Rectal smooth muscle tissue (tissue), 1 donor: Measurements from ENCODE around the gene SLC9C1.

Experiments
- H3K27ac ChIP-seq: one replicate; pipeline ENCODE4 v1.7.0; 2013; ENCODE audit warnings: low read depth, low read length, inconsistent platforms
- H3K27me3 ChIP-seq: one replicate; pipeline ENCODE4 v1.7.0; 2013; ENCODE audit warnings: low read length; ENCODE audit not compliant: control insufficient read depth, insufficient read depth
- H3K36me3 ChIP-seq: one replicate; pipeline ENCODE4 v1.7.0; 2013; ENCODE audit warnings: low read length; ENCODE audit not compliant: control insufficient read depth, insufficient read depth
- H3K4me1 ChIP-seq: one replicate; pipeline ENCODE4 v1.7.0; 2013; ENCODE audit warnings: low read length; ENCODE audit not compliant: control insufficient read depth, insufficient read depth
- H3K4me3 ChIP-seq: one replicate; pipeline ENCODE4 v1.7.0; 2013; ENCODE audit warnings: low read length
- H3K9ac ChIP-seq: one replicate; pipeline ENCODE4 v1.7.0; 2013; ENCODE audit warnings: low read length

The SLC9C1 gene

DNA sequence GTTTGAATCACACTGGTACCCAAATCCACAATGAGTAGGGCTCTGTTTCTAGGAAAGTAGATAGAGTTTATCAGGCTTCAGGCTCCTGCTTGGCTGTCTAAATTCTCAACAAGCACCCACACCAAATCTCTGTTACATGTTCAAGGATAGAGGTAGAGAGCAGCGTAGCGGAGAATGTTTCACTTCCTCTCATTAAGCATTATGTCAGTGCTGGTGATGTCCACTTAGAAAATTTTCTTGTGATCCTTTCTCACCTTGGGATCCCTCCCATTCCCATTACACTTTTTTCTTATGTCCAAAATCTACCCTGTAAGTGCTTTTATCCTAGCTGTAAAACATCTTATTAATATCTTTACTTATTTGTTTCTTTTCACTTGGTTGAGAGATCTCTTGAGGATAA is 126.3 kb downstream of the SLC9C1 start:
- H3K4me3 ChIP-seq: no peak overlapping the region
- H3K9ac ChIP-seq: no peak overlapping the region
- H3K27me3 ChIP-seq: no peaks in the 10 kb centered on the region
- H3K4me1 ChIP-seq: no peaks in the 10 kb centered on the region
- H3K36me3 ChIP-seq: no peaks in the 10 kb centered on the region
- H3K27ac ChIP-seq: no peak overlapping the region

GRCh38 chr3:112149136-112149535 is 144.9 kb downstream of the SLC9C1 start:
- Histone ChIP-seq H3K36me3 (no peaks in the 10 kb centered on the region), H3K27me3 (no peaks in the 10 kb centered on the region), H3K27ac (no peak overlapping the region)

DNA sequence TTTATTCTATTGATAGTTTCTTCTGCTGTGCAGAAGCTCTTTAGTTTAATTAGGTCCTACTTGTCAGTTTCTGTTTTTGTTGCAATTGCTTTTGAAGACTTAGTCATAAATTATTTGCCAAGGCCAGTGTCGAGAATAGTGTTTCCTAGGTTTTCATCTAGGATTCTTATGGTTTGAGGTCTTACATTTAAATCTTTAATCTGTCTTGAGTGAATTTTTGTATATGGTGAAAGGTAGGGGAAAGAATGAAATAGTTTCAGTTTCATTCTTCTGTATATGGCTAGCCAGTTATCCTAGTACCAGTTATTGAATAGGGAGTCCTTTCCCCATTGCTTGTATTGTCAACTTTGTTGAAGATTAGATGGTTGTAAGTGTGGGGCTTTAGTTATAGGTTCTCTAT is 150.3 kb downstream of the SLC9C1 start:
- H3K27me3 ChIP-seq: no peaks in the 10 kb centered on the region
- H3K9ac ChIP-seq: no peak overlapping the region
- H3K4me1 ChIP-seq: no peaks in the 10 kb centered on the region
- no peak overlapping the region for H3K4me3 ChIP-seq
- no peaks in the 10 kb centered on the region for H3K36me3 ChIP-seq
- no peak overlapping the region for H3K27ac ChIP-seq

More at GRCh38 chr3:112149136-112149535, 144.9 kb downstream of the SLC9C1 start:
- H3K4me3 ChIP-seq: no peak overlapping the region
- H3K4me1 ChIP-seq: no peaks in the 10 kb centered on the region
- H3K9ac ChIP-seq: no peak overlapping the region

GRCh38 chr3:112143251-112143650 is 150.8 kb downstream of the SLC9C1 start:
- H3K27me3 ChIP-seq: no peaks in the 10 kb centered on the region
- H3K9ac ChIP-seq: no peak overlapping the region
- H3K36me3 ChIP-seq: no peaks in the 10 kb centered on the region
- no peaks in the 10 kb centered on the region for H3K4me1 ChIP-seq
- H3K4me3 ChIP-seq: no peak overlapping the region
- no peak overlapping the region for H3K27ac ChIP-seq

DNA sequence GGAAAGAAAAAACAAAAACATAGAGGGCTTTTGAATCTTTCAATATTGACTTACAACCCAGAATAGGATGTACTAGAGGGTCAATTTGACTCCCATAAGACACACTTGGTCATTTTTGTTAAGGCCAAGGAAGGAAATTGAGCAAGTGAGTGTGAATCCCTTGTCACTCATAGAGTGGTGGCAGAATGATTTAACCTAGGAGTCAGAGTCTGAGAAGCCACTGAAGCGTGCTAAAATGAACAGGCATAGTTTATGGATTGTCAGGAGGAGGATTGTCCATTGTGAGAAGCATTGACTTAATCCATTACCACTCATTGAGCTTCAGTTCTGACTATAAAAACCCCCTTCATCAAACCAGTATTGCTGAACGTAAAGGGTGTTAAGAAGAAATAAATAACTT is 152.7 kb downstream of the SLC9C1 start:
- no peak overlapping the region for H3K9ac ChIP-seq
- no peak overlapping the region for H3K27ac ChIP-seq
- H3K4me3 ChIP-seq: no peak overlapping the region
- H3K27me3 ChIP-seq: no peaks in the 10 kb centered on the region
- H3K4me1 ChIP-seq: no peaks in the 10 kb centered on the region
- no peaks in the 10 kb centered on the region for H3K36me3 ChIP-seq

DNA sequence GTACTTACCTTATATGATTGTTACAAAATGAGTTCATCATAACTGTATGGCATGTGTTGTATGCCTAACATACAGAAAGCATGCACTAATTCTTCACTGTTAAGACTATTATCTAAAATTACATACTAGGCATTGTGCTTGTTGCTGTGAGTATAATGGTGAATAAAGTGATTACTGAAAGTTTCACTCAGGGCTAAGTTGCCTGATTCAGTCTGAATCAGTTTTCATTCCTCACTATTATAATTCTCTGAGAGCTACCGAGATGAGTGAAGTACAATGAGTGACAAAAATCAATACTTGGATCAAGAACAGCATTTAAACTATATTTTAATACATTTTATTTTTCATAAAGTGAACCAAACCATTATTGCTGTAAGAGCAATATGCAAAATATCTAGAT is 153.4 kb downstream of the SLC9C1 start:
- H3K9ac ChIP-seq: no peak overlapping the region
- H3K4me1 ChIP-seq: no peaks in the 10 kb centered on the region
- no peaks in the 10 kb centered on the region for H3K36me3 ChIP-seq
- H3K27me3 ChIP-seq: no peaks in the 10 kb centered on the region
- no peak overlapping the region for H3K27ac ChIP-seq
- no peak overlapping the region for H3K4me3 ChIP-seq

DNA sequence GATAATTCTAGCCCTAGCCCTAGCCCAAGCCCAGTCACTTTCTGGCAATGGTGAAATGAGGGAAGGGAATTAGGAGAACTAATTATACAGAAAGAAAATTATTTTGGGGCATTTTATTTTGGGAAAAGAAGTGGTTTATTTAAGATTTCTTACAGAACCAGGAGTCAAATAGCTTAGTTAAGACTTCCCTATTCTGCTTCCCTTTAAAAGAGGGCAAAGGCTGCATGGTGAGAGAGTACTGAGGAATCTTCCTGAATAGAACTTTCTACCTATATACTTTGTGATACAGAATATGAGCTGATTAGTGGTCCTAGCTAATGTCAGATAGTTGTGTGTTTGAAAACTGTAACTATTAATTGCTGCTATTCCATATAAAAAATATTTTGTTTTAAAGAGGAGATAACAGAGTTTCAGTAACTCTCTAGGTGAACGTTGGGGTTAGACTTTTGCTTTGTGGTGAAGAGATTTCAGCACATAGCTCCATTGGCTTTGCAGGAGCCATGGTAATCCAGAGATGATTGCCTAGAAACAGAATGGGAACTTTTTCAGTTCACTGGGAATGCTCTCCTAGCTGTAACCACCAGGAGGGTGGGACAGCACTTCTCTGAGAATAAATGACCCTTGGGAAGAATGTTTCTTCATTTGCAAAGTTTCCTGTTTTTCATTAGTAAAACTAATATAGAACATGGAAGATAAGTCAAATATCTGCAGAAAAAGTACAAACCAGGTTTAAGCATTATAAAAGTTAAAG is 155.6 kb downstream of the SLC9C1 start:
- Histone ChIP-seq H3K27me3 (no peaks in the 10 kb centered on the region), H3K27ac (no peak overlapping the region), H3K9ac (no peak overlapping the region), H3K36me3 (no peaks in the 10 kb centered on the region), H3K4me3 (no peak overlapping the region), H3K4me1 (no peaks in the 10 kb centered on the region)

DNA sequence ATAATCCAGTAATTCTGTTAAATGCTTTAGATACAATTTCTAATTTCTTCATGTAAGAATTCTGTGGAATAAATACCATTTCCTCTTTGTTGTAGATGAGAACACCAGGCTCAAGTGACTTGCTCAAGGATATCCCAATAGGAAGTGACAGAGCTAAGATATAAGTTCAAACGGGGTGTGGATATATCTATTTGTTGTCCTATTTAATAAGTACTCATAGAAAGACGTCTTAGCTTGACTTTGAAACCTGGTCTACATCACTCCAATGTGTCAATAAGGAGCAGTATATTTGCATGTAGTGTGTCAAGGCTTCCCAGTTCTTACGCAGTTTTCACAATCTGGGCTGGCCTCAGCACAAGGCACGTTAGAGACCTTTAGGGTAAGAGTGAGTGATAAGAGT is 156.2 kb downstream of the SLC9C1 start:
- no peak overlapping the region for H3K4me3 ChIP-seq
- H3K36me3 ChIP-seq: no peaks in the 10 kb centered on the region
- H3K27ac ChIP-seq: no peak overlapping the region
- no peaks in the 10 kb centered on the region for H3K27me3 ChIP-seq
- H3K4me1 ChIP-seq: no peaks in the 10 kb centered on the region
- no peak overlapping the region for H3K9ac ChIP-seq

- H3K36me3 ChIP-seq: no peaks in the 10 kb centered on the region
- no peaks in the 10 kb centered on the region for H3K4me1 ChIP-seq
- H3K4me3 ChIP-seq: no peak overlapping the region
- no peak overlapping the region for H3K9ac ChIP-seq
- H3K27me3 ChIP-seq: no peaks in the 10 kb centered on the region
- H3K27ac ChIP-seq: no peak overlapping the region
Observed at GRCh38 chr3:112136959-112137693, 156.9 kb downstream of the SLC9C1 start.

DNA sequence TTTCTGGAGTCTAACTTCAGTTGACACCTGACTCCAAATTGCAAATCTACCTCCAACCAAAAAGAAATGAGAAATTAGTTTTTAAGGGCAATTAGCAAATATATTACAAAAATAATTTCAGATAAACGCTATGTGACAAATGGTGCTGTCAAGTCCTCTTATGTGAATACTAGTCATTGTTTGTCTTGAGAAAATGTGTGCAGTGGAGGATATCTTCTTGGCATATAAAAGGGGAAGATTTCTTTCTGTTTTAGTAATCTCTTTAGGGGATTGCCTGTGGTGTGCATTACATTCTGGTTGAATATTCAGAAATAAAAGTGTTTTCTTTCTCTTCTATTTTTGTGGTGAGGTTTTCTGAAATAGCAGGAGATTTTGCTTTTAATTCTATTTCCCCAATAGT is 158.0 kb downstream of the SLC9C1 start:
- no peak overlapping the region for H3K4me3 ChIP-seq
- H3K4me1 ChIP-seq: no peaks in the 10 kb centered on the region
- H3K36me3 ChIP-seq: no peaks in the 10 kb centered on the region
- H3K27me3 ChIP-seq: no peaks in the 10 kb centered on the region
- no peak overlapping the region for H3K9ac ChIP-seq
- no peak overlapping the region for H3K27ac ChIP-seq

DNA sequence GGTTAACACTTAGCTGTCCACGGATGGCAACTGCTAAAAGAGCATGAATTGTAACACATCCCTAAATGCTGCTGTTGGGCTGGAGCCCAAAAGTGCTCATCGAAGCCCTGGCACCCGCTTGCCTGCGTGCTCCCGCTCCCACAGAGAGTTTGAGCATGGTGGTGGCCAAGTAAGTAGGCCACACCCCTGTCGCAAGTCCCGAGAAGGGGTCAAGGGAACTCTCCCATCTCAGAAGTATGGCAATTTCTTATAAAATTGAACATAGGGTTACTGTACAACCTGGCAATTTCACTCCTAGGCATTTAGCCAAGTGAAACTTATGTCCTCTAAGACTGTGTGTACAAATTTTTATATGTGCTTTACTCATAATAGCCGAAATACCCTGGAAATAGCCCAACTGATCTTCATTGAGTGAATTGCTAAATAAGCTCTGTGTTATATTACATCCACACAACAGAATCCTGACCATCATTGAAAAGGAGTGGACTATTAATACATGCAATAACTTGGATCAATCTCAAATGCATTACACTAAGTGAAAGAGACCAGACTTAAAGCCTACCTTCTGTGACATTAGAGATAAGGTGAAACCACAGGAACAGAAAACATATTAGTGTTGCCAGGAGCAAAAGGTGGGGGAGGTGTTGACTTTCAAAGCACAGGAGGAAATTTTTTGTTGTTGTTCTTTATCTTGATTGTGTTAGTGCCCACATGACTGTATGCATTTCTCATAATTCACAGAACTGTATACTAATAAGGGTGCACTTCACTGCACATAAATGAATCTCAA is 159.5 kb downstream of the SLC9C1 start:
- Histone ChIP-seq H3K27me3 (no peaks in the 10 kb centered on the region), H3K36me3 (no peaks in the 10 kb centered on the region), H3K27ac (no peak overlapping the region), H3K4me3 (no peak overlapping the region), H3K9ac (no peak overlapping the region), H3K4me1 (no peaks in the 10 kb centered on the region)

GRCh38 chr3:112133626-112134334 is 160.2 kb downstream of the SLC9C1 start:
- Histone ChIP-seq H3K27ac (no peak overlapping the region), H3K9ac (no peak overlapping the region), H3K27me3 (no peaks in the 10 kb centered on the region)

More at GRCh38 chr3:112133626-112134334, 160.2 kb downstream of the SLC9C1 start:
- no peaks in the 10 kb centered on the region for H3K36me3 ChIP-seq
- H3K4me1 ChIP-seq: no peaks in the 10 kb centered on the region
- no peak overlapping the region for H3K4me3 ChIP-seq
